MM.1S (cell line): ENCODE results near the gene ATL2.

Source experiments
- DNase-seq: peaks from one replicate; pipeline ENCODE4 v3.0.0-alpha.2; 2015
- H2AFZ ChIP-seq: fragments of 300-600 bp; sonication (generic); 2 replicates; pipeline ENCODE4 v1.6.0; 2016; ENCODE audit warnings: antibody characterized with exemption, low read length
- H3F3A ChIP-seq: fragments of 300-600 bp; sonication (generic); 2 replicates; pipeline ENCODE4 v1.6.1; 2016; ENCODE audit warnings: mild to moderate bottlenecking, antibody characterized with exemption, low read length, moderate library complexity, mixed read lengths; ENCODE audit not compliant: insufficient read depth
- H3K27ac ChIP-seq: fragments of 300-600 bp; sonication (generic); 2 replicates; pipeline ENCODE4 v1.5.1; 2016; ENCODE audit warnings: mild to moderate bottlenecking, low read length
- H3K27me3 ChIP-seq: fragments of 300-600 bp; sonication (generic); replicated peaks from 2 replicates; pipeline ENCODE4 v1.6.0; 2016; ENCODE audit warnings: low read length; ENCODE audit not compliant: insufficient read depth
- H3K36me3 ChIP-seq: fragments of 300-600 bp; sonication (generic); replicated peaks from 2 replicates; pipeline ENCODE4 v1.6.1; 2016; ENCODE audit warnings: mild to moderate bottlenecking, low read length, mixed read lengths; ENCODE audit not compliant: insufficient read depth
- H3K4me1 ChIP-seq: fragments of 300-600 bp; sonication (generic); 2 replicates; pipeline ENCODE4 v1.6.1; 2016; ENCODE audit warnings: low read length, mixed read lengths
- H3K4me2 ChIP-seq: fragments of 300-600 bp; sonication (generic); 2 replicates; pipeline ENCODE4 v1.6.0; 2016; ENCODE audit warnings: low read depth, low read length
- H3K4me3 ChIP-seq: fragments of 300-600 bp; sonication (generic); 2 replicates; pipeline ENCODE4 v1.5.1; 2016; ENCODE audit warnings: low read length, mixed read lengths
- H3K79me2 ChIP-seq: fragments of 300-600 bp; sonication (generic); 2 replicates; pipeline ENCODE4 v1.6.1; 2016; ENCODE audit warnings: mixed run types, low read length, mixed read lengths
- H3K9ac ChIP-seq: fragments of 300-600 bp; sonication (generic); 2 replicates; pipeline ENCODE4 v1.6.1; 2016; ENCODE audit warnings: low read length, mixed read lengths
- H3K9me2 ChIP-seq: fragments of 300-600 bp; sonication (generic); replicated peaks from 2 replicates; pipeline ENCODE4 v1.6.1; 2016; ENCODE audit warnings: mild to moderate bottlenecking, low read length, mixed read lengths; ENCODE audit not compliant: insufficient read depth
- H3K9me3 ChIP-seq: fragments of 300-600 bp; sonication (generic); replicated peaks from 2 replicates; pipeline ENCODE4 v1.6.1; 2016; ENCODE audit warnings: mild to moderate bottlenecking, low read length, mixed read lengths; ENCODE audit not compliant: insufficient read depth
- H4K20me1 ChIP-seq: fragments of 300-600 bp; sonication (generic); 2 replicates; pipeline ENCODE4 v1.6.1; 2016; ENCODE audit warnings: mild to moderate bottlenecking, low read length, moderate library complexity, mixed read lengths; ENCODE audit not compliant: insufficient read depth
- EZH2 ChIP-seq: fragments of 300-600 bp; sonication (generic); optimal IDR thresholded peaks from 2 replicates; pipeline ENCODE3; 2017; ENCODE audit warnings: low read depth, mild to moderate bottlenecking, antibody characterized with exemption, low read length, mixed read lengths
- EZH2phosphoT487 ChIP-seq: fragments of 300-600 bp; sonication (generic); IDR thresholded peaks from 2 replicates; pipeline ENCODE4 v1.6.1; 2018; ENCODE audit warnings: antibody characterized with exemption, low read length
- TF ChIP-seq, protein P1 (sequence below): fragments of 300-600 bp; sonication (generic); IDR thresholded peaks from 2 replicates; pipeline ENCODE4 v1.5.1; 2016; ENCODE audit warnings: antibody characterized with exemption, low read length, mixed read lengths

Gene ATL2

DNA sequence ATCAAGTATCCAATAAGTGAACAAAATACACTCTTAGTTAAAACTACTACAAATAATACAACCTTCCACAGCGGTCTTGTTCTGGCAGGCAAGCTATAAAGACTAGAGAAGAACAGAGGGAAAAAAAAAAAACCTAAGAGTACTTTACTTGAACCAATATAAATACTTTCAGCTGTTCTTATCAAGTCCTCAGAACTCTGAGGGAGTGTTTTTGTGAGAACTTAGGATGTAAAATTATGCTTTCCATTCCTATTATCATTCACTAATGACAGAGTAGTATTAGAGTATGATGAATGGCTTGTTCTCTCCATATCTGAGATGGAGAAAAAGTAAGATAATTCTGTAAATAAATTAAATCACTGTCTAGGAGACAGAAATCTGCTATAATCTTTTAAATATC, 68.3 kb downstream of the ATL2 start:
- Histone ChIP-seq H3K4me3 (no peak overlapping the region), H3F3A (no peaks in the 10 kb centered on the region), H3K9me3 (no peaks in the 10 kb centered on the region), H3K9me2 (no peaks in the 10 kb centered on the region), H3K9ac (no peak overlapping the region), H3K4me1 (peaks cover 3% of the 10 kb centered on the region; the same call in 1 of the 2 replicates), H3K27me3 (no peaks in the 10 kb centered on the region), H3K36me3 (0 out of 2 replicates have a peak, but pooled peaks cover 10% of the 10 kb centered on the region), H2AFZ (no peak overlapping the region), H3K4me2 (no peak overlapping the region), H4K20me1 (no peaks in the 10 kb centered on the region), H3K27ac (no peak overlapping the region), H3K79me2 (peaks cover 21% of the 10 kb centered on the region)
- TF ChIP-seq EZH2, result no peak
- TF ChIP-seq EZH2phosphoT487, result no peak
- TF ChIP-seq, protein P1, sequence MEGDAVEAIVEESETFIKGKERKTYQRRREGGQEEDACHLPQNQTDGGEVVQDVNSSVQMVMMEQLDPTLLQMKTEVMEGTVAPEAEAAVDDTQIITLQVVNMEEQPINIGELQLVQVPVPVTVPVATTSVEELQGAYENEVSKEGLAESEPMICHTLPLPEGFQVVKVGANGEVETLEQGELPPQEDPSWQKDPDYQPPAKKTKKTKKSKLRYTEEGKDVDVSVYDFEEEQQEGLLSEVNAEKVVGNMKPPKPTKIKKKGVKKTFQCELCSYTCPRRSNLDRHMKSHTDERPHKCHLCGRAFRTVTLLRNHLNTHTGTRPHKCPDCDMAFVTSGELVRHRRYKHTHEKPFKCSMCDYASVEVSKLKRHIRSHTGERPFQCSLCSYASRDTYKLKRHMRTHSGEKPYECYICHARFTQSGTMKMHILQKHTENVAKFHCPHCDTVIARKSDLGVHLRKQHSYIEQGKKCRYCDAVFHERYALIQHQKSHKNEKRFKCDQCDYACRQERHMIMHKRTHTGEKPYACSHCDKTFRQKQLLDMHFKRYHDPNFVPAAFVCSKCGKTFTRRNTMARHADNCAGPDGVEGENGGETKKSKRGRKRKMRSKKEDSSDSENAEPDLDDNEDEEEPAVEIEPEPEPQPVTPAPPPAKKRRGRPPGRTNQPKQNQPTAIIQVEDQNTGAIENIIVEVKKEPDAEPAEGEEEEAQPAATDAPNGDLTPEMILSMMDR, result no peak
- no peak for DNase-seq

DNA sequence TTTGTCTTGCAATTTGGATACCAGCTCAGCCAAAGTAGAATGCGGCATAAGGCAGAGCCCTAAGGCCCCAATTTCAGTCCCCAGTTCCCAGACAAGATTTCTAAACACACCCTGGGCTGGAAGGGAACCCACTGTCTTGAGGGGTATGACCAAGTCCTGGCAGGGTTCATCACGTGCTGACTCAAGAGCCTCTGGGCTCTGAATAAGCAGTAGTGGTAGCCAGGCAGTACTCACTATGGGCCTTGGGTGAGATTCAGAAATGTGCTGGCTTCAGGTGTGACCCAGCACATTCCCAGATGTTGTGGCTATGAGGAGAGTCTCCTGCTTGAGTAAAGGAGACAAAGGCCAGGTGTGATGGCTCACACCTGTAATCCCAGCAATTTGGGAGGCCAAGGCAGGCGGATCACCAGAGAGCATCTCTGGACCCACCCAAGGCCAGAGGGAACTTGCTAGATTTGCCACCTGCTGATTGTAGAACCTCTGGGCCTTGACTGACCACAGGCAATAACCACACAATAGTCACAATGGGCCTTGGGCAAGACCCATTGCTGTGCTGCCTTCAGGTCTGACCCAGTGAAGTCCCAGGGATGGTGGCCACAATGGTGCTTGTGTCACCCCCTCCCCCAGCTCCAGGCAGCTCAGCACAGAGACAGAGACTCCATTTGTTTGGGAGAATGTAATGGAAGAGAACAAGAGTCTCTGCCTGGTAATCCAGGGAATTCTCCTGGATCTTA, 74.9 kb downstream of the ATL2 start:
- H3K36me3 ChIP-seq, result no peaks in the 10 kb centered on the region; the same call in 1 of the 2 replicates
- no peak overlapping the region for H3K4me3 ChIP-seq
- H3K79me2 ChIP-seq, result peaks cover 24% of the 10 kb centered on the region
- H3K4me2 ChIP-seq, result peak overlapping the region; percentile 42; the same call in 1 of the 2 replicates
- TF ChIP-seq EZH2, result no peak
- no peaks in the 10 kb centered on the region for H3K9me2 ChIP-seq
- H3K4me1 ChIP-seq, result peaks cover 24% of the 10 kb centered on the region
- no peaks in the 10 kb centered on the region for H4K20me1 ChIP-seq
- no peaks in the 10 kb centered on the region for H3K9me3 ChIP-seq
- peak overlapping the region; percentile 63; the same call in 1 of the 2 replicates for H3K27ac ChIP-seq
- no peak overlapping the region for H3K9ac ChIP-seq
- DNase-seq, result no peak
- H2AFZ ChIP-seq, result no peak overlapping the region
- no peaks in the 10 kb centered on the region for H3K27me3 ChIP-seq
- peaks cover 9% of the 10 kb centered on the region; the same call in 1 of the 2 replicates for H3F3A ChIP-seq

DNA sequence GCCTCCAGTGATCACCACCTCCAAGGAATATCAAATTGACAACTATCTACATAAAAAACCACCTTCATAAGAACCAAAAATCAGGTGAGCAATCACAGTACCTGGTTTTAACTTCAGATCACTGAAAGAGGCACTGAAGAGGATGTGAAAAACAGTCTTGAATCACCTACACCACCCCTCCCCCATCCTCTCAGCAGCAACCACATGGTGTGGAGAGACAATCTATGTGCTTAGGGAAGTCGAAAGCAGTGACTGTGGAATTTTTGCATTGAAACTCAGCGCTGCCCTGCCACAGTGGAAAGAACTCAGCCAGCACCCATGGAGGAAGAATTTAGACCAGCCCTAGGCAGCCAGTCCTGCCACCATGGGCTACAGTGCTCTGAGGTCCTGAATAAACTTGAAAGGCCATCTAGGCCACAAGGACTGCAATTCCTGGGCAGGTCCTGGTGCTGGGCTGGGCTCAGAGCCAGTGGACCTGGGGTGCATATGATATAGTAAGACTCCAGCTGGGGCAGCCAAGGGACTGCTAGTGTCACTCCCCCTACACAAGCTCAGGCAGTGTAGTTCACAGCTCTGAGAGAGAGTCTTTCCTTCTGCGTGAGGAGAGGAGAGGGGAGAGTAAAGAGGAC, 75.6 kb downstream of the ATL2 start:
- no peaks in the 10 kb centered on the region for H4K20me1 ChIP-seq
- peaks cover 9% of the 10 kb centered on the region; the same call in 1 of the 2 replicates for H3F3A ChIP-seq
- H3K4me2 ChIP-seq, result peak overlapping the region; percentile 42
- H3K9me2 ChIP-seq, result no peaks in the 10 kb centered on the region
- H3K4me1 ChIP-seq, result peaks cover 24% of the 10 kb centered on the region
- peak; percentile 64 for DNase-seq
- H3K79me2 ChIP-seq, result peaks cover 21% of the 10 kb centered on the region
- H3K27ac ChIP-seq, result peak overlapping the region; percentile 63; the same call in 1 of the 2 replicates
- no peak for TF ChIP-seq EZH2
- TF ChIP-seq, protein P1, result no peak
- TF ChIP-seq EZH2phosphoT487, result no peak
- no peaks in the 10 kb centered on the region for H3K27me3 ChIP-seq
- H3K9ac ChIP-seq, result no peak overlapping the region
- H3K9me3 ChIP-seq, result no peaks in the 10 kb centered on the region
- no peaks in the 10 kb centered on the region; the same call in 1 of the 2 replicates for H3K36me3 ChIP-seq
- no peak overlapping the region for H2AFZ ChIP-seq
- no peak overlapping the region for H3K4me3 ChIP-seq
